H4 (cell line): ENCODE results near the gene IRS2. TPM values are rescaled to one million over a fixed set of nuclear protein-coding genes. Genes with fewer than 3 reads are reported as not detected.

Experiments used
- DNase-seq: peaks from one replicate; pipeline ENCODE4 v3.0.0-alpha.2; 2015; ENCODE audit warnings: low spot score
- total RNA-seq: library from RNA; depleted of rRNA; stranded (reverse); fragments of >200 nt; shearing (Covaris generic); gene quantifications from 2 replicates; pipeline ENCODE4 v1.2.3, GENCODE V29; 2014

The IRS2 gene
- total RNA-seq, 1 experiment from 2014 or later: 0.45 TPM

DNA sequence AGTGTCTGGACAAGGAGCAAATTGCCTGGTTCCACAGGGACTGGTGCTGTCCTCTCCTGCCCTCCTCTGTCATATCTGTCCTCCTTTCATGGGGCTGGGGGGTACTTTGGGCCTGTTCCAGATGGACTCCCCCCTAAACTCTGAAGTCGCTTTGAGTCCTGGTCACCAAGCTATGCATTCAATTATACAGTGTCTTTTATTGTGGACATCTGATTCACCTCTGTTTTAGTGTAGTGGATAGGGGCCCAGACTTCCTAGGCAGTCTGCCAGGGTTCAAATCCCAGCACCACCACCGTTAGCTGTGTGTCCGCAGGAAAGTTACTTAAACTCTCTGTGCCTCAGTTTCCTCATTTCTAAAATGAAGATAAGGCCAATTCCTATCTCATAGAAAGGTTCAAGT lies 21.0 kb upstream of the IRS2 start:
- no peak for DNase-seq

DNA sequence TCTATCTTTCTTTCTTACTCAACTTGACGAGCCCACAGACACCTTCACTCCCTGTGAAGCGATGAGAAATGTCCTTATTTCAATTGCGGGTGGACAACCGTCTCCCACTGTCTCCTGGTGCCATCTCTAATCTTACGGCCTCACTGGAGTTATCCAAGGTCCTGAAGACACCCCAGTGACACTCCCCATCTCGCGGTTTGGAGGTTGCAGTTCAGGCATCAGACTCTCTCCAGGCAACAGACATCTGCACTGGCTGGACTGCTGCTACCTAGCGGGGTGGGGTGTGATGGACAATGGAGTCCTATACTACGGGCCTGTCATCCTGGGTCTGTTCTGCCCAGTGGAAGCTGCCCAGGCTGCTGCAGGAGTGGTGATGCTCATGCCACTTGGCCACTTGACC lies 18.3 kb upstream of the IRS2 start:
- no peak for DNase-seq

DNA sequence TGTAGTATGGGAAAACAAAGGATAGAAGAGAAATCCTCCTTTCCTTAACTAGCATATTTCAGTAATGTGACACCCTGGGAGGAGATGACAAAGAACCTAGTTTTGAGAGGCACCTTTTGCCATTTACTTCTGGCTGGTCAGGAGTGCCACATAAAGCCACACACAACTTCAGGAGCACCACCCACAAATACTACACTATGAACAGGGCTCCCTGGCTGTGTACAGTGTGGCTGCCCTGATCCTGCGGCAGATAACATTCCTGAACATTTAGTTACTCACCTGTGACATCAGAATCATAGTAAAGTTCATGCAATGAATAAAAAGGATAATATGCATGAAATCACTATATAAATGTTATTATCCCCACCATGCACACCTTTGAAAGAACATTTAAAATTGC lies 17.4 kb upstream of the IRS2 start:
- no peak for DNase-seq

DNA sequence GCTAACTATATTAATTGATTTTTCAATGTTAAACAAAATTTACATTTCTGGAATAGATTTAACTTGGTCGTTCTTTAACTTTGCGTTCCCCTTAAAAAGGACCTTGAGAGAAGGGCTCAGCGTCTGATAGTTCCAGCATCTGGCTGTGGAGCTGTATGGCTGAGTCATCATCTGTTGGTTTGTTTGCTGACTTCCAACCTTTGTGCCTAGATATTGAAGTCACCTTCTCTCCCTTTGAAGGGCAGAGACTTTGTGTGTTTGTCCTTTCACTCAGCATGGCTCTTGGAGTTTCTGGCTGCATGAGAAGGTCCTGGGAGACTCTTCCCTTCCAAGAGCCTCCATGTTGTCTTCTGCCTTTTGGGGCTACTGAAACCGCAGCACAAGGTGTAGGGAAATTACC lies 16.6 kb upstream of the IRS2 start:
- DNase-seq: no peak

DNA sequence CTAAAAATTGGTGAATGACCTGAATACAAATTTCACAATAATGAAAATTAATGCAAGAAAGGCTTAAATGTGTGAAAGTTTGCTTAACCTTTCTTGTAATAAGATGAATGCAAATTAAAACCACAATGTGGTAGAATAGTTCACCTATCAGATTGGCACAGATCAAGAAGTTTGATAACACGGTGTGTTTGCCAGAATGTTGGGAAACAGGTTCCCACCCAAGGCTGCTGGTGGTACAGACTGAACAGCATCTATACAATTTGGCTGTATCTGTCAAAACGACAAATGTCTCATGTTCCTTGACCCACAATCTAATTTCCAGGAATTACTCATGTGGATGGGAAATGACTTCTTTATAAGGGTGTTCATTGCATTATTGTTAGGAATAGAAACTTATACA lies 8.6 kb upstream of the IRS2 start:
- no peak for DNase-seq

DNA sequence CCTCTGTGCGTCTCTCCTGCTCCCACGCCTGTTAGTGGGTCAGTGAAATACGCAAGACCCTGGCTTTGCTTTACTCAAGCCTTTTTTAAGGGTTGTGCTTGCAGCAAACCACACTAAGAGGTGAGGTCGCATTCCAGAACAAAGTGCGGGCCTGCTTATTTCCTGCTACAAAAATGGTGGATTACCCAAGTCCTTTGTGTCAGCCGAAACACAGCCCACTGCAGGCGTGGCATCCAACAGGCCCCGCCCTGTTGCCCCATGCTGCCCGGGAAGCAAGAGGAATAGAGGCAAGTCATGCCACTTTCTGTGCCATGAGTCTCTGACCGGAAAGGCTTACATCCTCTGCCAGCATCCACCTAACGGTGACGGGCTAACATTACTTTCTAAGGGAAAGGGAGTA lies 7.7 kb upstream of the IRS2 start:
- no peak for DNase-seq

DNA sequence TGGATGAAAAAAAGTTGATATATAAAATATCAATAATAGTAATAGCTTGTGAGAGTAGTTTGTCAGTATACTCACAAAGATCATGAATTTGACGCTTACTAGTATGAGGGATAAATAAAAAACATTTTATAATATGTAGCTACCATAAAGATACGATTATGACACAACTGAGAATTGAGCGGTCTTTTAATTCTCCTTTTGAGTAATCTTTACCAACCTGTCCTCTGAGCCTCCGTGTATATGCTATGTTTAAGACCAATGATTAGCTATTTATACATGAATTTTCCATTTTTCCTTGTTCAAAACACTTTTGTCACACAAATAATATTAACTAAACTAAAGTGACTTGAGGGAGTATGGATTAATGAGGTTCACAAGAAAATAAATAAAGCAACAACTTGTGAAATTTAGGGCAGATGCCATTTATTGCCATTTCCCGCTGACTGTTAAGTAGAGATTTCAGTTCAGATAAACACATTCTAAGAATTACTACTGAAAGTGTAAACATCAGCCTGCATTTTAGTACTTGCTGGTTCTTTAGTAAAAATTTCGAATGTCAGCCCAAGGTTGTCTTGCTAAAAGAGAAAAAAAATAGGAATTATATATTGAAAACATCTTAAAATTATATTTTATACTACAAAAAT lies 6.2 kb upstream of the IRS2 start:
- DNase-seq: no peak

DNA sequence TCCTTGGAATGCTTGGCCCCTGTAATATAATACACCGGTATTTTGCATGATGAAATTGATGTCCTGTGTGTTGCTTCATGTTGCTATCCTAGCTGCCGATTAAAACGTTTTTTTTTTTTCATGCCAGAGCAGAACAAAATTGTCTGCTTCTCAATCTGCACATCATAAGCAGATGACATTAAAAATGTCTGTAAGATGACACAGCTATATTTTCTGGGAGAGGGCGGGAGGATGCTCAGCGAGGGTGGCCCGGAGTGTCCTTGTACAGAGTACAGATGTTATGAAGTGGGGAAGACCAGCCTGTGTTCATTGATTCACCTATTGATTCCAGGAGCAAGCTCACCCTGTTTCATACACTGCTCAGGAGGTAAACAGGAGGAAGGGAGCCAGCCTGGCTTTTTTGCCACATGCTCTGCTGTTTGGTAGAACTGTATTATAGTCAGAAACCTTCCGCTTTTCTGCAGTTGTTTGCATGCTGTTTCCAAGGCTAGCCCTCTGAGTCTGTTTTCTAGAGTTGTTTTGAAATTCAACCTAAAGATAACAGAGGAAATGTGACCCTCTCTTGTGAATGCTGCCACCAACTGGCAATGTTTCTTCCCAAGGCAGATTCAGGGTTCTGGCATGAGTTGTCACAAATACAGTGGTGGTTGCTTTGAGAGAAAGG lies 4.7 kb upstream of the IRS2 start:
- peak; percentile 60 for DNase-seq

DNA sequence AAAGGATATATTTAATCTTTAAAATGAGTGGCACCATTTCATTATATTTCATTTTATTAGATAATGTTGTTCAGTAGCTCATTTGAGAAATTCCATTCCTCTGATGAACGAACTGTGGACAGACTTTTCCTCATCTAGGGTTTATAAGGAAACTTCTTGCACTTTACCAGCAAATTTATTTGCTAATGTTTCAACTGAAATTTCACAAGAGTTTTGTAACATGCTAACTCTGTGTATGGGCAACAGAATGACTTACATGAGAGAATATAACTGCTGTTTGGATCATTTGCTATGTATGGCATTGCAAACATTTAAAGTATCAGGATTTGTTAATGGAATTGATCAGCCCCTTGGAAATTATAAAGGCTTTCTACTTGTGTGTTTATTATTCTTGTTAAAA lies 3.7 kb upstream of the IRS2 start:
- DNase-seq: no peak

DNA sequence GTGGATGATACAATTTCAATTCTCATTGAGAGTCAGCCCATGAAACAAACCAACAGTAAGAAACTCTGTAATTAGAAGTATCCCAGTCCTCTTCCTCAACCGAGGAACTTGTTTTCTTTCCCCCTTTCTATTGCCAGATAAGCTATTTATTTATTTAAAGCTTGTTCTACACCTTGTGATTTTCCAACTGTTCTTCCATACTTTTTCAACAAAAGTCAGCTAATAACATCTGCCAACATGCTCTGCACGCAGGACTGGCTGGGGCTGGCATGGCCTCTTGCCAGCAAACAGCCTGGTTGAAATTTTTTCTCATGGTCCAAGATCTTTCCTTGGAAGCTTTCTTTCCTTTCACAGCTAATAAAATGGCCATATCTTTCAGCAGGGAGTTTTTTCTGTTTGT lies 2.9 kb upstream of the IRS2 start:
- DNase-seq: no peak

DNA sequence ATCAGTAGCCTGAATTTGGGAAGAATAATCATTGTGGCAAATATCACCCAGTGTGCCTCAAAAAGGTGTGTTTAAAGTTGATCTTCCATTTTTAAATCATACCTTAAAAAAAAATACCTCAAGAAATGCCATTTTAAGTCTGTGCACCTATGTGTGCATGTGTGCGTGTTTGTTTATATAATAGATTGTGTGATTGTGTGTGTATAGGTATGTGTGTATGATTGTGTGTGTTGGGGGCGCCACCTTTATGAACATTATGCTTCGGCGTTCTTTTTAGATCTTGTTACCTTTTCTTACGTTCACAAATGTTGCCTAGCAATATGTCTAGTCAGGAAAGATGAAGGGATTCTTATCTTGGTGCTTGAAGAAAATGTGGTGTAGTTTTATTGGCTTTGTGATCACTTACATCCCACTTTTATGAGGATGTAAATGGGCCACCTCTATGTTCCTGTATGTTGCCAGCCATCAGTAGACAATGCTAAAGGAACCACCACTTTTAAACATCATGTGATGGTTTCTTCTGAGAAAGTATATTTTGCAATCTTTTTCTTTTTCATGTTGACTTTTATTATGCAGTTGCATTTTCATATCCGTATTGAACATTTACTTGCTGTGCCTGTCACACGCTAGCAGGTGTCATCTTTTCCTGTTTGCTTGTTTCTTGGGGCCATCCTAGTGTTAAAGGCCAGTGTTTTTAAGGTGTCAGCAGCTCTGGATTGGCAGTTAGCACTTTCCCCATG lies 2.2 kb upstream of the IRS2 start:
- no peak for DNase-seq

DNA sequence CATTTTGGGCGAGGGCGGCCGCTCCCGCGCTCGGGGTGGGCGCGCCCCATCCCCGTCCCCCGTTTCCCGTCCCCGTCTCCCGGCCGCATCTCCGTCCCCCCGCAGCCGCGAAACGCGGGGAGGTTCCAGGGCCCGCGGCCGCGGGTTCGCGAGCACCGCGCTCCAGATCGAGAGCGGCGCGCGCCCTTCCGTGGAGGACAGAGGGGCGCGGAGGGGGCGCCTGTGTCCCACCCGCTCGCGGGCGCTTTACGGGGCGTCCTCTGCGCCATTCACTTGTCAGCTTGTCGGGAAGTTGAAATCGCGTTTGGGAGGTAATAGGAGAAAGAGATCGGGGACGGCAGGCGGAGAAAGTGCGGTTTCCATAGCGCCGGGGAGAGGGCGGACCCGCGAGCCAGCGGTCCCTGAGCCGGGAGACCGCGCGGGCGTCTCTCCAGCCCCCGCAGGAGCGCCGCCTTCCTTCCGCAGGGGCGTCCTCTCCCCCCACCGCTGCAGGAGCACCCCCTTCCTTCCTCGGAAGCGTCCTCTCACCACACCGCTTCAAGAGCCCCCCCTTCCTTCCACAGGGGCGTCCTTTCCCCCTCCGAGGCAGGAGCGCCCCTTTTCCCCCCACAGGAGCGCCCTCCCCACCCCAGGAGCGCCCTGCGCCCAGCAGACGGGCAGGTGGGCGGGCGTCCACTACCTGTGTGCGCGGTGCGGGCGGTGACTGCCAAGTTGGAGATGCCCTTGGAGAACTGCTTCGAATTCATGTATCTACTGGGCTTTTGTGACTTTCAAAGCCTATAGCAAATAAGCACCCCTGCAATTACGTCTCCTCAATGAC lies 962 bp upstream of the IRS2 start:
- DNase-seq: no peak

DNA sequence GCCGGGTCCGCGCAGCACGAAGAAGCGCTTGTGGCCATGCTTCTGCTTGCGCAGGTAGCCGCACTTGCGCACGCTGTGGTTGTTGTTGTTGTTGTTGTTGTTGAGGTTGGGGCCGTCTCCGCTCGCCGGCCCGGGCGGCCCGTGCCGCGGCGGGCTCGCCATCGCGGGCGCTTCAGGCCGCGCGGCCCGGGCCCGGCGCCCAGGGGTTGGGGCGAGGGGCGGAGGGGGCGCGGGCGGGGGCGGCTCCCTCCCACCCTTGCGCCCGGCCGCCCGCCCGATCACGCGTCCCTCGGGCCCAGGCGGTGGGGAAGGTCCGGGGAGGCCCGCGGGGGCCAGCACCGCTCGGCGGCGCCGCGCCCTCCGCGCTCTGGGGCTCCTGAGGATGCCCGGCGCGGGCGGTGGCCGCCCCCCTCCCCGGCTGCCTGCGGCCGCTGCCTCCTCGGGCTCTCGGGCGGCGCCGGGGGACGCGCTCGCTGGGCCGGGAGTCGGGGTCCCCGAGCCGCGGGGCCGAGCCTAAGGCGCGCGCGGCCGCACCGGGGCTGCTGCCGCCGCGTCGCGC lies 412 bp downstream of the IRS2 start:
- no peak for DNase-seq

DNA sequence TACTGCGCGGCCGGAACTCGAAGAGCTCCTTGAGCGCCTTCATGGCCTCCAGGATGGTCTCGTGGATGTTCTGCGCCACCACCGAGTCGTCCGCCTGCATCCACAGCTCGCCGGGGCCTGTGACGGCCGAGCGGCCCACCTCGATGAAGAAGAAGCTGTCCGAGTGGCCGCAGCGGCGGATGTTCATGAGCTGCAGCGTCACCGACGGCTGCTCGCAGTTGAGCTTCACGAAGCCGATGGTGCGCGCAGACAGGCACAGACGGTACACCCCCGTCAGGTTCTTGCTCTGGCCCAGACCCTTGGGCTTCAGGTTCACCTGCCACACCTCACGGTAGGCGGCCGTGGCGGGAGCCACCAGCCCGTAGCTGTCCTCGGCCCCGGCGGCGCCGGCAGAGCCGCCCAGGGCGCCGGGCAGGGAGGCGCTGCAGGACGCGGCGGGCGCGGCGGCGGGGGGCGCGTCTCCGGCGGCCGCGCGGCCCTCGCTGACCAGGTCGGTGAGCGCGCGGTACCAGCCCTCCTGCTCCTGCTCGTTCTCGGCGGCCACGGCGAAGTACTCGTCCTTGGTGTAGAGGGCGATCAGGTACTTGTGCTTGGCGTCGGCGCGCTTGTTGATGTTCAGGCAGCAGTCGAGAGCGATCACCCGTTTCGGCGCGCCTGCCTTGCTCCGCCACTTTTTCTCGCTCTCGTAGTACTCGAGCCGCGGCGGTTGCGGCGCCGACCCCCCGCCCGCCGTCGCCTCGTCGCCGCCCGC lies 1.1 kb downstream of the IRS2 start:
- DNase-seq: peak; percentile 24

DNA sequence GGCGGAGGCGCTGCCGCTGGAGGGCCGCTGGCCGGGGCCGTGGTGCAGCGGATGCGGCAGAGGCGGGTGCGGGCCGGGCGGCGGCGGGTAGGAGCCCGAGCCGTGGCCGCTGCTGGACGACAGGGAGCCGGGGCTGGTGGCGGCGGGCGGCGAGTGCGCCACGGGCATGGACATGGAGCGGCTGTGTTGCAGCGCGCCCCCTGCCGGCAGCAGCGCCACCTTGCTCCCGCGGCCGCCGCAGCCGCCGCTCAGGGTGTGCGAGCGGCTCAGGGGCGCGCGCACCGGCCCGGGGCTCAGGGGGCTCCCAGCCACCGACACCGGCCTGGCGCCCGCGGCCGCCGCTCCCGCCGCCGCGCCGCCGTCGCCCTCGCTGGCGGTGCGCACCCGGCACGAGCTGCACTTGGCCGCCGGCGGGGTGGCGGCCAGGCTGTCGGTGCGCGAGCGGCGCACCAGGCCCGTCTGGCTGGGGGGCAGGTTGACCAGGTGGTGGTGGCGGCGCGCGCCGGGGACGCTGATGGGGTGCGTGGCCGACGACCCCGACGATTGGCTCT lies 1.7 kb downstream of the IRS2 start:
- DNase-seq: peak; percentile 24

DNA sequence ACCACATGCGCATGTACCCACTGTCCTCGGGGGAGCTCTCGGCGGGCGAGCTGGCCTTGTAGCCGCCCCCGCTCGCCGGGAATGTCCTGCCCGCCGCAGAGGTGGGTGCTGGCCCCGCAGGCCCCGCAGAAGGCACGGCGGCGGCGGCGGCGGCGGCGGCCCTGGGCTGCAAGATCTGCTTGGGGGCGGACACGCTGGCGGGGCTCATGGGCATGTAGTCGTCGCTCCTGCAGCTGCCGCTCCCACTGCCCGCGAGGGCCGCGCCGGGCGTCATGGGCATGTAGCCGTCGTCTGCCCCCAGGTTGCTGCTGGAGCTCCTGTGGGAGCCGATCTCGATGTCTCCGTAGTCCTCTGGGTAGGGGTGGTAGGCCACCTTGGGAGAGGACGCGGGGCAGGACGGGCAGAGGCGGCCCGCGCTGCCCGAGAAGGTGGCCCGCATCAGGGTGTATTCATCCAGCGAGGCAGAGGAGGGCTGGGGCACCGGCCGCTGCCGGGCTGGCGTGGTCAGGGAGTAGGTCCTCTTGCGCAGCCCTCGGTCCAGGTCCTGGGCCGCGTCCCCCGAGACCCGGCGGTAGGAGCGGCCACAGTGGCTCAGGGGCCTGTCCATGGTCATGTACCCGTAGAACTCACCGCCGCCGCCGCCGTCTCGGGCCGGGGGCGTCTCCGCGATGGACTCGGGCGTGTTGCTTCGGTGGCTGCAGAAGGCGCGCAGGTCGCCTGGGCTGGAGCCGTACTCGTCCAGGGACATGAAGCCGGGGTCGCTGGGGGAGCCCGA lies 2.4 kb downstream of the IRS2 start:
- no peak for DNase-seq

DNA sequence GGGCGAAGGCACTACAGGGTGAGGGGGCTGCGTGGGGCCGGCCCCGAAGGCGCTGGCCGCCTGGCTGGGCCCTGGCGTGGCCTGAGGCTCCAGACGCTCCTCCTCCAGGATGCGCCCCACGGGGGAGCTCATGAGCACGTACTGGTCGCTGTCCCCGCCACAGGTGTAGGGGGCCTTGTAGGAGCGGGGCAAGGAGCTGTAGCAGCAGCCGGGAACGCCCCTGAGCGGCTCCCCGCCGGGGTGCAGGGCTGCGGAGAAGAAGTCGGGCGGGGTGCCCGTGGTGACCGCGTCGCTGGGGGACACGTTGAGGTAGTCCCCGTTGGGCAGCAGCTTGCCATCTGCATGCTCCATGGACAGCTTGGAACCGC lies 3.0 kb downstream of the IRS2 start:
- DNase-seq: no peak

DNA sequence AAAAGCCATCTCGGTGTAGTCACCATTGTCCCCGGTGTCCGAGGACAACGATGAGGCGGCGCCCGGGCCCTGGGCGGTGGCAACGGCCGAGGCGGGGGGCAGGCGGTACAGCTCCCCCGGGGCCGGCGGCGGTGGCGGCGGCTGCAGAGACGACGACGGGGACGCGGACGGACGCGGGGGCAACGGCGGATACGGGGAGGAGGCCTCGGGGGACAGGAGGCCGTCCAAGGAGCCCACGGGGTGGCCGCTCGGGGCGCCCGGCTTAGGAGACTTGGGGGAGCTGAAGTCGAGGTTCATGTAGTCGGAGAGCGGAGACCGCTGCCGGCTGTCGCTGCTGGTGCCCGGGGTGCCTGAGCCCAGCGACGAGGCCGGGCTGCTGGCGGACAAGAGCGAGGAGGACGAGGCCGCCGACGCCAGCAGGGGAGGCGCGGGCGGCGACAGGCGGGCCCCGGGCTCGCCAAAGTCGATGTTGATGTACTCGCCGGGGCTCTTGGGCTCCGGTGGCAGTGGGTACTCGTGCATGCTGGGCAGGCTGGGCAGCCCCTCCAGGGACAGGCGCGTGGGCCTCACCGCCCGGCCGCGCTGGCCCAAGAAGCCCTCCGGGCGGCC lies 3.5 kb downstream of the IRS2 start:
- no peak for DNase-seq

DNA sequence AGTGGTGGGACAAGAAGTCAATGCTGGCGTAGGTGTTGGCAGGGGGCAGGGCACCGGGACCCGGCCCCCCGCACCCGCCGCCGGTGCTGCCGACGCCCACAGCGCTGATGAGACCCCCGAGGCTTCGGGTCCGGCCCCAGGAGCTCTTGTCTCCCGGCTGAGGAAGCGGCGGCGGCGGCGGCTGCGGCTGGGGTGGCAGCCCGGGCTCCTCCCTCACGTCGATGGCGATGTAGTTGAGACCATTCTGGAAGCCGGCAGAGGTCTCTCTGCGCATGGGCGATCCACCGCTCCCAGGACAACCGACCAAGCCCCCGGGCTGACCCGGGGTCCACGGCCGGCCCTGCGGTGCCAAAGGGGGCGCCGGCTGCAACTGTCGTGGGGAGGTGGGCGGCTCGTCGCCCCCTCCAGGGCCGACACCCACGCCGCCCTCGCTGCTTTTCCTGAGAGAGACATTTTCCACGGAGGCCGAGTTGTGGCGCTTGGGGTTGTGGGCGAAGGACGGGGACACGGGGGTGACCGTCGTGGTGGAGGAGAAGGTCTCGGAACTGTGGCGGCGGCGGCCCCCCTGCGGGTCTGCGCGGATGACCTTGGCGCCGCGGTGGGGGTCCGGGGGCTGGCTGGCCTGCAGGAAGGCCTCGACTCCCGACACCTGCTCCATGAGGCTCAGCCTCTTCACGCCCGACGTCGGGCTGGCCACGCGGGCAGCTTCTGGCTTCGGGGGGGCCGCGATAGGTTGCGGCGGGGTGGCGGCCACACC lies 4.1 kb downstream of the IRS2 start:
- DNase-seq: no peak
